GM21390 (cell line): Measurements from ENCODE around the gene CD4.

Source experiments
- ATAC-seq: cut with Tn5 transposase; IDR thresholded peaks from one replicate; pipeline ENCODE4 v1.9.1; 2021; ENCODE audit not compliant: unreplicated experiment

CD4 gene

DNA sequence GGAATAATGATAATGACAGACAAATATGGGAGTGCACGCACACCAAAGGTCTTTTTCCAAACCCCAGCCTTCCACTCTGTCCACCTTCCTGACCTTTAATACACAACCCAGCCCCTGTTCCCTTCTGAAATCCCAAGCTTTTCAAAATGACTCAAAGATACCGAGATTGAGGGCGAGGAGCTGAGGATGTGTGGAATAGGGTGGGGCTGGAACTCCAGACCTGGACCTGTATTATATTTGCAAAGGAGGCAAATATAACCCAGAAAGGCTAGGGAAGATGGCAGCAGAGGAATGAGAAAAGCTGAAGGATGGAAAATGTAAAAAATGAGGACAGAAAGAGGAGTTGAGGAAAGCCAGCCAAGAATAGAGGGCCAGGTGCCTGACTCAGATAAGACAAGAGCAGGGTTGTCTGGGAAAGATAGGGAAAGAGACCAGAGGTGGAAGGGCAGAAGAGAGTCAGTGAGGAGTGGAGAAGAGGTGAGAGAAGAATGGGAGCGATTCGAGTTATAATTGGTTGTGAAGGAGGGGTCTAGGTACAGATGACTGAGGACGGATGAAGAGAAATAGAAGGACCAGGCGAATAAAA lies 24.2 kb upstream of the CD4 start:
- no peak for ATAC-seq

DNA sequence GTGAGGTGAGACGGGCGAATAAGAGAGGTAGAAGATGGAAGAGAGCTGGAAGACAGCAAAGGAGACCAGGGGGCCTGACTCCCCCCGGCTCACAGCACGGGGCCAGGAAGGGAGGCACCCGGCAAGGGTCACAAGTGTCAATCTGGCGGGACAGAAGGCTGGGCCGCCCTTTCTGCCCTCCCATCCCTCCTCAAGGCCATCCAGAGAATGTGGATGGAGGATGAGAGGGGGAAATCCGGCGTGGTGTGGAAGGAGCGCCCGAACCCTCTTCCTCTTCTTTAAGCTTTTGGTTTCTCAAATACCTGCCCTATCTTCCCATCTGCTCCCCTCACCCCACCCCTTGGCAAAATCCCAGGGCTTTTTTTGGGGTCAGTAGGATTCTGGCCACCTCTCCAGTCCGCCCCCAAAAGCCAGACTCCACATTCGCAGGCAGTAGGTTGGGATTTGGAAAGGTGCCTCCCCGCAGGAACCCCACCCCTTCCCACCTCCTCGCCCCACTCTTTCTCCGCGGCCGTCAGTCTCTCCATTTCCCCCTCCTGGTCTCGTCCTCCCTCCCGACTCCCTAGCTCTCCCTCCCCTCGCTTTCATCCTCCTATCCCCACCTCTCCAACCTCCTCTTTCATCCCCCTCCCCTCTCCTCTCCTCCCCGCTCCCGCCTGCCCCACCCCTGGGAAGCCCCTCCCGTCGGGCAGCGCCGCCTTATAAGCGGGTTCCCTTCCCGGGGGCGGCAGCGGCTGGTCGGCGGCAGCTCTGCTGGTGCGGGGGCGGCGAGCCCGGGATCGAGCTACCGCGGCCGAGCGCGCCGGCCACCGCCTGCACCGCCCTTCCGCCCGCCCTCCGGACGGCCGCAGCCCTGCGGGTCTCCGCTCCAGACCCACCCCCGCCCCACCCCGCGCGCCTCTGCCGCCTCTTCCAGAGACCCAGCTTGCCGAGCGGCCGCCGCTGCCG lies 23.4 kb upstream of the CD4 start, which contains the start of gene PTMS:
PTMS (plus strand) TSS at position 730 of the 948 bp plus-strand sequence. CDS start 343 bp downstream, outside the sequence.
- peak; percentile 15 for ATAC-seq

- peak; percentile 46 for ATAC-seq
Measured at GRCh38 chr12:6766651-6767349, 22.5 kb upstream of the CD4 start.

- no peak for ATAC-seq
Measured at GRCh38 chr12:6767353-6768319, 21.7 kb upstream of the CD4 start.

DNA sequence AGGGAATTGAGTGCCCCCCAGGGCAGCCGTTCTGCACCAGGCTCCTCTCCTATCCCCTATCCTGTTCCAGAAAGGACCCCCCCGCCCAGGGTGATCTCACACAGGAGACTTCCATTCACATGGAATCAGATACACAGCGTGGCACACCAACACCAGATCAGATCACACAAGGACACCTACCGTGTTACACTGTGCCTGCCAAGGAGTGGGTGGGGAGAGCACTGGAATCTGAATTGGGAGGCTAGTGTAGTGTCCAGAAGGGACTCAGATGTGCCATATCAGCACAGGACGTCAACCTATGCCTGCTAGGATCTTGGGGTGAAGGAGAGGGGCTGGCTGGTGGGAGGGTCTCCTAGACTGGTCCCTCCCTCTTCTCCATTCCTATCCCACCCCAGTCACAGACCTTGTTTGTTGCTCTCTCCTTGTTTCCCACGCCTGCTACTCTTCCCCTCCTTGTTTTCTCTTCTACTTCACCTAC lies 20.9 kb upstream of the CD4 start:
- ATAC-seq: no peak

DNA sequence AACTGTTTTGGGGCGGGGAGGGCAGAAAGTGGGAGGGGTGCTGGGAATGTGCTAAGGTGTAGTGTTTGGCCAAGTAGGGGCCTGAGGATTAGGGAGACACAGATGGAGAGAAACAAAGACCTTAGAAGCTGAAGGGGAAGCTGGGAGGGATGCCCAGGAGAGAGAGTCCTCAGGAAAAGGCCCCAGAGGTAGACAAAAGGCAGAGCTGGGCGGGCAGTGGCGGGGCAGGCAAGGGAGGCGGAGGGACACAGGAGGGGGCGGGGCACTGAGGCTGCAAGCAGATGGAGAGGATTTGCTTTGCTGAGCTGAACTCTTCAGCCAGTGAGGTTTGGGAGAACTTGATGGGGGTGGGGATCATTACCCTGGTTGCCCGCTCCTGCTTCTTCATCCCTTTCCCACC lies 20.3 kb upstream of the CD4 start:
- ATAC-seq: no peak

- no peak for ATAC-seq
Measured at GRCh38 chr12:6769666-6770065, 19.7 kb upstream of the CD4 start.

DNA sequence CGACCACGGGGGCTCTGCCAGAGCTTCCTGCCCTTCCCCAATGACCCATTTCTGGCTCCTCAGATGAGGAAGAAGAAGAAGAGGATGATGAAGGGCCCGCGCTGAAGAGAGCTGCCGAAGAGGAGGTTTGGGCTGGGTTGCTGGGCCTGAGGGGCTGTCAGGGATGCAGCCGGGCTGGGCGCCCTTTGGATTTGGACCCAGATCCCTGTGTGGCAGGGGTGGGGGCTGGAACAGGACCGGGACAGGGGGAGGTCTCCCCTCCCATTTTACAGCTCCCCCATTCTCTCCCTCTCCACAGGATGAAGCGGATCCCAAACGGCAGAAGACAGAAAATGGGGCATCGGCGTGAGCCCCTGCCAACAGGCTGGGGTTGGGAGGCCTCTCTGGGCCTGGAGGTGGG lies 19.2 kb upstream of the CD4 start:
- ATAC-seq: no peak

- ATAC-seq: no peak
Measured at GRCh38 chr12:6770600-6770999, 18.7 kb upstream of the CD4 start.

DNA sequence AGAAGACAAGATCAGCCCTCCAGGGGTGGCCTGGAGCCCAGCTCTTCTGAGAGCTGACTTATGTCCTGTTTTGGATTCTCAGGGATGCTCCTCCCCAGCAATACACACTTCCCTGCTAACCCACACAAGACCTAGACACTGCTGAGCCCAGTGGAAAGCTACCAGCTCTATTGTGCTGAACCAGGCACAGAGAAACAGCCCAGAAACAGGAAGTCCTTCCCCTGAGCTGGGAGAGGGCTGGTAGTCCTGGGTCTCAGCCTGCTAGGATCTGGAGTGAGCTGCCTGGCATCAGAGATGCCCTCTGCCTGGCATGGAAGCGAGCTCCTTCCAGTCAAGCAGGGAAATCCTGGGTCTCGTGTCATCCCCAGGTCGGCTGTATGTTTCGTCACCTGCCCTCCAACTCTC lies 18.2 kb upstream of the CD4 start:
- no peak for ATAC-seq

GRCh38 chr12:6771509-6772330 lies 17.6 kb upstream of the CD4 start:
- no peak for ATAC-seq

DNA sequence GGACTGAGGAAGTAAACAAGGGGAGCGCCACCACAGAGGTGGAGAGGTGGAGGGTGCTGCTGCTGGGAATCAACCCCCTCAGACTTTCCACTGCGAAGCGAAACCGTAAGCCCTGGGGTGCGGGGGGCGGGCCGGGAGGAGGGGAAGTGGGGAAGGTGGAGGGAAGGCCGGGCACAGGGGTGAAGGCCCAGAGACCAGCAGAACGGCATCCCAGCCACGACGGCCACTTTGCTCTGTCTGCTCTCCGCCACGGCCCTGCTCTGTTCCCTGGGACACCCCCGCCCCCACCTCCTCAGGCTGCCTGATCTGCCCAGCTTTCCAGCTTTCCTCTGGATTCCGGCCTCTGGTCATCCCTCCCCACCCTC lies 17.0 kb upstream of the CD4 start, which contains the start of gene LAG3:
LAG3 (plus strand) TSS at position 190 of the 365 bp plus-strand sequence. CDS start 333 bp downstream, outside the sequence.
- ATAC-seq: no peak

DNA sequence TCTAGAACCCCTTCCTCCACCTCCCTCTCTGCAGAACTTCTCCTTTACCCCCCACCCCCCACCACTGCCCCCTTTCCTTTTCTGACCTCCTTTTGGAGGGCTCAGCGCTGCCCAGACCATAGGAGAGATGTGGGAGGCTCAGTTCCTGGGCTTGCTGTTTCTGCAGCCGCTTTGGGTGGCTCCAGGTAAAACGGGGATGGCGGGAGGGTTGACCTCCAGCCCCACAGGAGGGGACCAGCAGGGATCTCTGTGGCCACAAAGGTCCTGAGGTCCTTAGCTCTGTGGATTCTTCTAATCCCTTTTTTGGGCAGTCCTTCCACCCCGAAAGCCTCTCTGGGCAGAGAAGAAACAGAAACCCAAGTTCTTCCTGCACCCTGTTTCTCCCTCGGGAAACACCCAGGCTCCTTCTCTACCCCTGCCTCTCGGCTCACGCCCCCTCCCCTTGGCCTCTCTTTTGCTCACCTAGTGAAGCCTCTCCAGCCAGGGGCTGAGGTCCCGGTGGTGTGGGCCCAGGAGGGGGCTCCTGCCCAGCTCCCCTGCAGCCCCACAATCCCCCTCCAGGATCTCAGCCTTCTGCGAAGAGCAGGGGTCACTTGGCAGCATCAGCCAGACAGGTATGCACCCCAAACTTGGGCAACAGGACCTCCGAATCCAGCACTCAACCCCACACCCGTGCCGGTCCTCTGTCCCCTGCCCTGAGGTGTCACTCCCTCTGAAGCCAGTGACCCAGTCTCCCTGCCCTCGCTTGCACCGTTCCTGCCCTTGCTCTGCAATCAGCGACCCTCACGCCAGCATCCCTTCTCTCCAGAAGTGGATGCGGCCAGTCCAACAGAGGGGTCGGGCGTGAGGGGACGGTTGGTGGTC lies 16.4 kb upstream of the CD4 start:
- no peak for ATAC-seq

DNA sequence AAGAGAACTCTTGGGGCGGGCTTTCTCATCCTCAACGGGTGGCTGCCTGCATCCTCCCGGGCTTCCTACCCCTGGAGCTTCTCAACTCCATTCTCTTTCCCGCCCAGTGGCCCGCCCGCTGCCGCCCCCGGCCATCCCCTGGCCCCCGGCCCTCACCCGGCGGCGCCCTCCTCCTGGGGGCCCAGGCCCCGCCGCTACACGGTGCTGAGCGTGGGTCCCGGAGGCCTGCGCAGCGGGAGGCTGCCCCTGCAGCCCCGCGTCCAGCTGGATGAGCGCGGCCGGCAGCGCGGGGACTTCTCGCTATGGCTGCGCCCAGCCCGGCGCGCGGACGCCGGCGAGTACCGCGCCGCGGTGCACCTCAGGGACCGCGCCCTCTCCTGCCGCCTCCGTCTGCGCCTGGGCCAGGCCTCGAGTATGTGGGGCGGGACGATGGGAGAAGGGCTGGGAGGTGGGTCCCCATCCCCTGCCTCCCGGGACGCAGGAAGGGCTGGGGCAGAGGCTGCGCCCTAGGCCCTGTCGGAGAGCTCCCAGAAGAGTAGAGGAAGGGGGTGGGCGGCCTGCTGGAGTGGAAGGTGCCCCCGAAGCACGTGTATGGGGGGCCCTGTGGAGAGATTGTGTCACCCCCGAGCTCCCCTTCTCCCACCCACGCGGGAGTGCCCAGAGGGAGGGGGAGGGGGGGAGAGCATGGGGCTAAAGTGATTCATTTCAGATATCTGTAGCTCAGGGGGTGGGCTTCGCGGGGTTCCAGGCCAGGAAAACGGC lies 15.6 kb upstream of the CD4 start:
- no peak for ATAC-seq

DNA sequence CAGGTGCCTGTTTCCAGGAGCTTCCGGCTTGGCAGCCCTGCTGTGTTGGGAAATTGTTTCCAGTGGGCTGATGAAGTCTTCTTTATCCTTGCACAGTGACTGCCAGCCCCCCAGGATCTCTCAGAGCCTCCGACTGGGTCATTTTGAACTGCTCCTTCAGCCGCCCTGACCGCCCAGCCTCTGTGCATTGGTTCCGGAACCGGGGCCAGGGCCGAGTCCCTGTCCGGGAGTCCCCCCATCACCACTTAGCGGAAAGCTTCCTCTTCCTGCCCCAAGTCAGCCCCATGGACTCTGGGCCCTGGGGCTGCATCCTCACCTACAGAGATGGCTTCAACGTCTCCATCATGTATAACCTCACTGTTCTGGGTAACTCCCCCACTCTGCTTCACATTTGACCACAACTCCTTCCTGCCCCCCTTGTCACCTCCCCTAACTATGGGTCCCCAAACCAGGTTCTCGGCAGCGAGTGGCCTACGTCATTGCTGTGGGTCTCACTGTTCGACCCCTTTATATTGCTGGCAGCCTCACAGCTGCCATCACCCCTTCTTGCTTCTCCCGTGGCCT lies 14.7 kb upstream of the CD4 start:
- no peak for ATAC-seq

DNA sequence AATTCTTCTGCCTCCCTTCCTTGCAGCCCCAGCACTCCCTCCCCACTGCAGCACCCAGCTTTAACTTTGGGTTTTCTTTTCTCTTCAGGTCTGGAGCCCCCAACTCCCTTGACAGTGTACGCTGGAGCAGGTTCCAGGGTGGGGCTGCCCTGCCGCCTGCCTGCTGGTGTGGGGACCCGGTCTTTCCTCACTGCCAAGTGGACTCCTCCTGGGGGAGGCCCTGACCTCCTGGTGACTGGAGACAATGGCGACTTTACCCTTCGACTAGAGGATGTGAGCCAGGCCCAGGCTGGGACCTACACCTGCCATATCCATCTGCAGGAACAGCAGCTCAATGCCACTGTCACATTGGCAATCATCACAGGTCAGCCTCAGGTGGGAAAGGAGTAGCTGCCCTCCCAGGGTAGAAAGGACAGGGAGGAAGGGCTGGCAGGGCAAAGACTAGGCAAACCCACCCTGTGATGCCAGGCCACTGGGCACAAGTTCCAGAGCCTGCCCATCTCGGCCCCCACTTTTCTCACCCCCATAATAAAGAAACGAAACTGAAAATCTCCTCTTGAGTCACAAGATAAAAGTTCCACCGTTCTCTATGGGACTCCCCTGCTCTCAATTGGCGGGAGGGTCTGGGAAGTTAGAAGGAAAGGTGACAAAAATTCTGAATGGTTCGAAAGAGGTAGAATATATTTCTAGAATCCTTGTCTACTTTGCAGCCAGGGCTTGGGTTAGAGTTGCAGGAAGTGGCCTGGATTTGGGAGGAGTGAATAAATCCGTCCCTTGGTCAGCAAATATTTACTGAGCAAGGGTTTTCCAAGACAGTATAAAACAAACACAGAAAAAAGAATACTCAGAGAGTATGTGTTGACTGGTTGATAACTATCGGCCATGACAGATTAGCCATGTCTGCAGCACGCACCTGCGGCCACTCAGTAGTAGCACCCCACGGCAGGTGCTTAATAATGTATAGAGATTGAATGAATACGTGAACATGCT lies 13.8 kb upstream of the CD4 start:
- no peak for ATAC-seq
